GM18907 (cell line): ENCODE measurements around the gene ARHGEF12.

Source experiments
- ATAC-seq: cut with Tn5 transposase; IDR thresholded peaks from one replicate; pipeline ENCODE4 v1.9.1; 2021; ENCODE audit warnings: mild to moderate bottlenecking, moderate library complexity; ENCODE audit not compliant: unreplicated experiment

Gene ARHGEF12

DNA sequence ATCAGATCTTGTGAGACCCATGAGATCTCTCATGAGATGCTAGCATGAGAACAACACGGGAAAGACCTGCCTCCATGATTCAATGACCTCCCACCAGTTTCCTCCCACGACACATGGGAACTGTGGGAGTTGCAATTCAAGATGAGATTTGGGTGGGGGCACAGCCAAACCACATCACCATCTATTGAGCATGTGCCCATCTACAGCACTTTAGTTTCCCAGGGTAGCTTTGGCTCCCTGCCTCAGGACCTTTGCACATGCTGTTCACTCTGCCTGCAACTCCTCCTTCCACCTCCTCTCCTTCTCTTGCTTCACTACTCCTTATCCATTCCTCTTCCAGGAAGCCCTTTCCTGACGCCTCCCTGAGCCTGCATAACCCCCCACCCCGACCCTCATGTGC lies 192.5 kb downstream of the ARHGEF12 start:
- no peak for ATAC-seq

GRCh38 chr11:120529214-120529613 lies 193.0 kb downstream of the ARHGEF12 start:
- ATAC-seq, result no peak

DNA sequence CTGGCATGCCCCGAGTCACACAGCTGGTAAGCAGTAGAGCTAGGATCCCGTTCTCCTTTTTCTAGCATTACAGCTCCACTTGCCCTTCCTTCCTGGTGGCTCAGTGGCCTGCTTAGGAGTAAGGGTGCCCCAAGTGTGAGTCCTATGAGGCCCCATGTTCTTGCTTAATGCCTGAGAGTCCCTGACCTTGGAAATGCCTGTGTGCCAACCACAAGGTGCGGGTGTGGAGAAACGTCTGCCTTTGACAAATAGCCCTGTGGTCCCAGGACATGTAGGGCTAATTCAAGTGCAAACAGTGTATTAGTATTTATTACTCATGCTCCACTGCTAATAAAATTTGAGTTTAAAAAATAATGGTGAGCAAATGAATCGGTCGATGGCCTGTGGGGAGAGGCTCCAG lies 193.7 kb downstream of the ARHGEF12 start:
- no peak for ATAC-seq

DNA sequence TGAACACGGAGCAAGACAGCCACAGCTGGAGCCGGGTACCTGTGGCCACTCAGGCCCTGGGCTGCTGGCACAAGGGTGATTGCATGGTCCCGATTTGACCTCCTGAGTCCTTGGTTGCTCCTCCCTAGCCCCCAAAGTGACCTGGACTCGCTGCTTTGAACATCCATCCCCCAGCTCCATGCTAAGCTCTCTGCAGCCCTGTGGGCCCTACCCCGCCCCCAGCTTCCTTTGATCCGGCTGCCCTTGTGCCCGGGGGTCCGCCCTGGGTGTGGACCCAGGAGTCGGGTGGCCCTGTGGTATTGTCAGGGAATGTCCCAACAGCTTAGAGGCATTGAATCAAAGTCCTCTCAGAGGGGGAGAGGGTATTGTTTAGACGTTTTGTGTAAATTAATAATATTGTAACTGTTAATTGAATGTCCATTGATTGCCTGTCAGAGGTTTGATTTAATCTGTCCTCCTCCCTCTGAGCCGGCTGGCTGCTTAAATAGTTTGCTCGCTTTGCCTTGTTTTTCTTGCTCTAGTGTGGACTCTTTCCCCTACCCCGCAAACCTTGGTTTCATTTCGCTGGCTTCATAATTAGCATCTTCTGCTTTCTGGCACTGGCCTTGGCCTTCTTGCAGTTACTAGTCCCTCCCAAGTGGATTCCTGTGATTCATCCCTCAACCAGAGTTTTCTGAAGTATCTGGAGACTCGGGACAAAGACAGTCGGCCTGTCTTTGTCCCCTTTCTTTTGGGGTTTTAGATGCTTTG lies 196.0 kb downstream of the ARHGEF12 start:
- no peak for ATAC-seq

DNA sequence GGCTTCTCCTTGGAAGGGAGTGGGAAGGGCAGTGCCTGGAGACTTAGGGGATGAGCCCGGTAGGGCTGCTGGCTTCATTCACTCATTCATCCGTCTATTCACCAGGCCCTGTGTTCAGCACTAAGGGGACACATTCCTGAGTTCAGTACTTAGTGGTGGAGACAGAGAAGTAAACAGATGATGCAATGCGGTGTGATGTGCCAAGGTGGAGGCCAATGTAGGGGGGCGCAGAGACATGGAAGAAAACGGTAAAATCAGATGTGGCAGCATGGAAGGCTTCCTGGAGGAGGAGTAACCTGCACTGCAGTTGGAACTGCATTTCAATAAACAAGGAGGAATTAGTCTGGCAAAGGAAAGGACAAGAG lies 196.6 kb downstream of the ARHGEF12 start:
- no peak for ATAC-seq

DNA sequence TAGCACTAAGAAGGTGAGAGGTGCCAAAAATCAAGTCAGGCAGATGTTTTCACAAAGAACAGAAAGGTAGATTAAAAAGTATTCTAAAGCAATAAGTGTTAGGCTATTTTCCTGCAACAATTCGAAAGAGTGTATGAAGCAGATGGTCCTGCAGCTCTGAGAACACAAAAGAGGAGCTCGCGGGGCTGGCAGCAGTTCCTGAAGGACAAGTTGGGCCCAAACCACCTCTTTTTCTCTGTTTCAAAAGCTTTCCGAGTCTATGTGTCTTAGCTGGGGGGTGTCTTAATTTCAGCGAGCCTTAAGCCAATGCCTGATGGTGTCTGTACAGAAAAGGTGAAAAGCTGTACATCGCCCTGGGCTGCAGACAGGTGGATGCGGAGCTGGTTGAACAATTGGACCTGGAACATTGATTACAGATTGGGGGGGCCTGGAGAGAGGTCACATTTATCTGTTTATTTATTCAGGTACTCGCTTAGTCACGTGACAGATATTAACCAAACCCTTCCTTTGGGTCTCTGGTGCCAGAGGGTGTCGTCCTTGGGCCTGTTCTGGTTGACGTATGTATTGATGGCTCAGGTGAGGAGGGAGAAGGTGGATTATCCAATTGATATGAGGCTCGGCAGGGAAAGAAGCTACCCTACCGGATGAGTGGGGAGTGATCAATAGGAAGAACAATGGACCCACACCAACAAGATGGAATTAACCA lies 200.0 kb downstream of the ARHGEF12 start:
- no peak for ATAC-seq

- ATAC-seq, result no peak
Measured at GRCh38 chr11:120536797-120537169, 200.6 kb downstream of the ARHGEF12 start.

DNA sequence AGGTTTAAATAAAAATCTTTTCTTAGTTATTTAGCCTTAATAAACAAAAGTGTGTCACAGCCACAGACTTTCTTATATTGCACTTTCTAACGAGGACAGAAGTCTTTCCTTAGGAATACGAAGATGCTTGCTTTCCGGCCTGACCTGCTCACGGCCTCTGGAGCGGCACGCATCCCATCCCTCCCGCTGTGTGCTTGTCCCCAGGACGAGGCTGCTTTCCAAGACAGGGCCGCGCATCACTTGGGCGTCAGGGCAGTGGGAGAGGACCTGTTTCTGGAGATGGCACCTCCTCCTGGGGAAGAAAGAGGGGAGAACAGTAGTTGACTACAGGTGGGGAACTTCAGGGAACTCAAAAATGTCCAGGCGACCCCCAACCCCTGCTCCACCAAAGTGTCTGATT lies 201.8 kb downstream of the ARHGEF12 start:
- no peak for ATAC-seq

- ATAC-seq, result no peak
Measured at GRCh38 chr11:120538707-120539106, 202.5 kb downstream of the ARHGEF12 start.
